Ovary (tissue), 9 donors: Measurements from ENCODE around the gene RPS2. TPM values are rescaled to one million over a fixed set of nuclear protein-coding genes. Genes with fewer than 3 reads are reported as not detected.

Source experiments
- DNase-seq, 5 donors: peaks; one replicate each; pipeline ENCODE4 v3.0.0-alpha.2; 2019 to 2020
- H3K27ac ChIP-seq, 2 donors: fragments of 200-600 bp; one replicate each; pipeline versions ENCODE4 v1.5.1 to v1.8.0; 2019 to 2022
- H3K27me3 ChIP-seq: fragments of 200-600 bp; one replicate; pipeline ENCODE4 v1.8.0; 2022
- H3K36me3 ChIP-seq: fragments of 200-600 bp; sonication (generic); one replicate; pipeline ENCODE4 v1.5.1; 2019
- H3K4me1 ChIP-seq: one replicate; pipeline ENCODE4 v1.8.1; 2013; ENCODE audit warnings: mild to moderate bottlenecking, moderate library complexity; ENCODE audit not compliant: insufficient read depth
- H3K4me3 ChIP-seq: fragments of 200-600 bp; sonication (generic); one replicate; pipeline ENCODE4 v1.5.1; 2017
- H3K9me3 ChIP-seq, 2 donors: fragments of 200-600 bp in 1 of 2; sonication (generic) in 1 of 2; one replicate each; pipeline versions ENCODE4 v1.5.1 to v1.8.1; 2013 to 2019; ENCODE audit warnings: mild to moderate bottlenecking in 1 of 2, moderate library complexity in 1 of 2
- EP300 ChIP-seq: sonication (generic); formaldehyde crosslinking; IDR thresholded peaks from one replicate; pipeline ENCODE4 v1.6.1; 2017; ENCODE audit warnings: antibody characterized with exemption
- POLR2A ChIP-seq: fragments of 450-650 bp; IDR thresholded peaks from one replicate; pipeline ENCODE4 v1.6.1; 2017; ENCODE audit warnings: antibody characterized with exemption, mild to moderate bottlenecking, moderate library complexity
- whole genome bisulfite sequencing, 3 donors: extraction: QIAGEN DNeasy Blood & Tissue Kit in 1 of 3; methylation state at CpG; one replicate each; pipeline versions ENCODE4 v1.1.5 to v1.1.7; 2013 to 2017; 5-methylcytosine and 5-hydroxymethylcytosine counted together
- intact Hi-C, 4 donors: fragments of 100-400 bp; cut with DNase I; formaldehyde crosslinking; loops; one replicate each; pipeline versions ENCODE4 v1.11.0 to v1.15.1; 2022 to 2023
- polyA plus RNA-seq, 2 donors: library from polyadenylated mRNA; stranded (reverse); fragments of 200-250 nt in 1 of 2; fragments of 350-450 nt in 1 of 2; fragmentation: Illumina TruSeq in 1 of 2; extraction: RNeasy Lipid Tissue Mini Kit (QIAGEN cat#74804) in 1 of 2; gene quantifications; one replicate each; pipeline ENCODE4 v1.2.3, GENCODE V29; 2013 to 2014
- total RNA-seq, 7 donors: library from RNA; depleted of rRNA in 2 of 7; stranded (reverse); fragments of >200 nt in 2 of 7; fragmentation: NEBNext Ultra II Directional in 3 of 7; extraction: Animal tissue kit (Norgen Biotek cat#: 25700) in 3 of 7; gene quantifications; one replicate each; pipeline versions ENCODE4 v1.1.0 to v1.2.4, GENCODE V29; 2016 to 2023
- TF ChIP-seq, protein P1 (sequence below), 3 donors: fragments of 450-650 bp in 2 of 3; fragments of 200-600 bp in 1 of 3; IDR thresholded peaks; one replicate each; pipeline versions ENCODE4 v1.5.1 to v1.8.0; 2016 to 2022; ENCODE audit warnings: antibody characterized with exemption in 3 of 3, mild to moderate bottlenecking in 1 of 3
- donor health status: DM: no; HTN: no; CAD: no; lungs with moderate emphysema.
- donor health status: DM: no; HTN: no; CAD: no.
- donor health status: Bipolar disorder and iron deficiency.
- donor health status: DM: yes; HTN: yes; CAD: no.
- donor health status: DM: no; HTN: no; CAD: no.
- donor health status: DM: yes; HTN: yes; CAD: no.

Gene RPS2
- total and polyA plus RNA-seq, 9 donors = 1,606 to 4,743 (median 3,788) TPM

DNA sequence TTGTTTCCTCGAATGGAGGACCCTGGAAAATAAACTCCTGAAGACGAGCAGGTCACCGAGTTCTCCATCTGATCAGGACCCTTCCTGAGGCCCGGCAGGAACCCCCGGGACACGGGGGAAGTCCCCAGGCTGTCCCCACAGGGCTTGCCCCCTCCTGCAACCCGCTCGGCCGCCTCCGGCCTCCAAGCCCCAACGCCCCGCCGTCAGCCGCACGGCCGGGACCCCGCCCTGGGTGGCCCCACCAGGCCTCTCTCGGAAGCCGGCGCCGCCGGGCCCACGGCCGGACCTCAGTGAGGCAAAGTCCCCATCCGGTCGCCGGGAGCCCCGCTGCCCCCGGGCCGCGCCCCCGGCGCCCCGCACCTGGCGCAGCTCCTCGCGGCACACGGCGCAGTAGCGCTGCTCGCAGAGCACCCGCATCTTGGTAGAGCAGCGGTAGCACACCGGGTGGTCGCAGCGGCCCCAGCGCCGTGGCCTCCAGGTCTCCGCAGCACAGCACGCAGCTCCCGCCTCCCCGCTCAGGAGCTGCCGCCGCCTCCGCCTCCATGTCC lies 44.6 kb upstream of the RPS2 start:
- H3K27me3 ChIP-seq = no peaks in the 10 kb centered on the region
- H3K4me1 ChIP-seq = peaks cover 21% of the 10 kb centered on the region
- 0% methylated on average over 45 to 55 of the region's 55 CpGs for WGBS, 3 donors
- no peaks in the 10 kb centered on the region for H3K36me3 ChIP-seq
- peak overlapping the region in 1 of 2 donors; percentile 64 for H3K27ac ChIP-seq
- peak in 2 of 5 donors; percentile 56 to 60 for DNase-seq
- TF ChIP-seq, protein P1, sequence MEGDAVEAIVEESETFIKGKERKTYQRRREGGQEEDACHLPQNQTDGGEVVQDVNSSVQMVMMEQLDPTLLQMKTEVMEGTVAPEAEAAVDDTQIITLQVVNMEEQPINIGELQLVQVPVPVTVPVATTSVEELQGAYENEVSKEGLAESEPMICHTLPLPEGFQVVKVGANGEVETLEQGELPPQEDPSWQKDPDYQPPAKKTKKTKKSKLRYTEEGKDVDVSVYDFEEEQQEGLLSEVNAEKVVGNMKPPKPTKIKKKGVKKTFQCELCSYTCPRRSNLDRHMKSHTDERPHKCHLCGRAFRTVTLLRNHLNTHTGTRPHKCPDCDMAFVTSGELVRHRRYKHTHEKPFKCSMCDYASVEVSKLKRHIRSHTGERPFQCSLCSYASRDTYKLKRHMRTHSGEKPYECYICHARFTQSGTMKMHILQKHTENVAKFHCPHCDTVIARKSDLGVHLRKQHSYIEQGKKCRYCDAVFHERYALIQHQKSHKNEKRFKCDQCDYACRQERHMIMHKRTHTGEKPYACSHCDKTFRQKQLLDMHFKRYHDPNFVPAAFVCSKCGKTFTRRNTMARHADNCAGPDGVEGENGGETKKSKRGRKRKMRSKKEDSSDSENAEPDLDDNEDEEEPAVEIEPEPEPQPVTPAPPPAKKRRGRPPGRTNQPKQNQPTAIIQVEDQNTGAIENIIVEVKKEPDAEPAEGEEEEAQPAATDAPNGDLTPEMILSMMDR (IDR thresholded peaks at IDR 0.05) = no peak
- TF ChIP-seq EP300 = no peak
- TF ChIP-seq POLR2A = no peak
- intact Hi-C loops = no loop called here
- peak overlapping the region; percentile 68 for H3K4me3 ChIP-seq
- no peaks in the 10 kb centered on the region for H3K9me3 ChIP-seq

DNA sequence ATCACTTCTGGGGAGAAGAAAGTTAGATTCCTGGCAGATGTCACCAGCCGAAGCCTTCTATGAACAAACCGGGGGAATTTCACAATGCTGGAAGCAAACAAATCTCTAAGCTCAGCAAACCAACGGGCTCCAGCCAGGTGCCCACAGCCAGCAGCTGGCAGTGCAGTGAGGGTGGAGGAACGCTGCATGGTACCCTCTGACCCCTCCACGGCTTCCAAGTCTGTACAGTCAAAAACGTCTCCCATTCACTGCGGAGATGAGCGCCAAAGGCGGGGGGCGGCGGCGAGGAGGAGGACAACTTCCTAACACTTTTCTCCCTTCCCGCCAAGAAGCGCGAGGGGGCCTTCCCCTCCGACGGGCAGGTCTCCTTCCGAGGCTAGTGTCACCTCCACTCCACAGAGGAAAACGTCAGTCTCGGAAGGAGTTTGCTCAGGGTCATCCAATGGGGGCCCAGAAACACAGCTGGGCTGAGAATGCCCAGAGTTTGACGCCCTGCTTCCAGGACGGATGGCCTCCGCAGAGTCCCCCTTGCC lies 44.1 kb upstream of the RPS2 start:
- peak in 2 of 5 donors; percentile 46 to 50 for DNase-seq
- H3K36me3 ChIP-seq = no peaks in the 10 kb centered on the region
- TF ChIP-seq EP300 (no peak), POLR2A (no peak)
- TF ChIP-seq, protein P1 (IDR thresholded peaks at IDR 0.05) = no peak
- peak overlapping the region; percentile 68 for H3K4me3 ChIP-seq
- H3K4me1 ChIP-seq = peaks cover 26% of the 10 kb centered on the region
- no peaks in the 10 kb centered on the region for H3K9me3 ChIP-seq
- no peaks in the 10 kb centered on the region for H3K27me3 ChIP-seq
- WGBS, 3 donors = 4 to 6% (median 5%) methylated on average over 23 of the region's 23 CpGs
- peak overlapping the region in 1 of 2 donors; percentile 64 for H3K27ac ChIP-seq
- intact Hi-C loops = no loop called here

DNA sequence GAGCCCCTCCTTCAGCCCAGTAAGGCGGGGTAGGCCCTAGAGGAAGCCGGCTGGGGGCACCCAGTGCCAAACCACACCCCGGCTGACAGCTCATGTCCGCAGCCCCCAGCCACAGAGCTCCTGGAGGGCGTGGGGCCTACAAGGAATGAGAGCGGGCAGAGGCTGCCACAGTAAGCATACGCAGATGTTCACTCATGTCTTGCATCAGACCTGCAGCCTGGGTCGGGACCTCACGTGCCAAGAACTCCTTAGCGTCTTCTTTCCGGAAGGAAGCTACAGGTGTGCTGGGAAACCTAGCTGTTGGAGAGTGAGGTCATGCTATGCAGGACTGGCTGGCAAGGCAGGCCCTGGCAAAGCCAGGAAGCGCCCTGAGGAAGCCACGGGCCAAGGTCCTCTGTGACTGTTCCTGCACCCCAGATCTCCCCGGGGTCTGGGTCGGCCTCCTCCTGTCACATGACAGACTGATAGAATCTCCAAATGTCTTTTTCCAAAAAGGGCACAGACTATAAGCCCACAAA lies 43.4 kb upstream of the RPS2 start:
- 47 to 53% (median 49%) methylated on average over 15 of the region's 15 CpGs for WGBS, 3 donors
- TF ChIP-seq POLR2A (no peak), EP300 (no peak)
- TF ChIP-seq, protein P1 (IDR thresholded peaks at IDR 0.05) = no peak
- Histone ChIP-seq H3K4me1 (peaks cover 26% of the 10 kb centered on the region), H3K9me3 (no peaks in the 10 kb centered on the region), H3K27ac (no peak overlapping the region), H3K36me3 (no peaks in the 10 kb centered on the region), H3K4me3 (no peak overlapping the region), H3K27me3 (no peaks in the 10 kb centered on the region)
- intact Hi-C loops = no loop called here
- DNase-seq = peak in 2 of 5 donors; percentile 41 to 49

DNA sequence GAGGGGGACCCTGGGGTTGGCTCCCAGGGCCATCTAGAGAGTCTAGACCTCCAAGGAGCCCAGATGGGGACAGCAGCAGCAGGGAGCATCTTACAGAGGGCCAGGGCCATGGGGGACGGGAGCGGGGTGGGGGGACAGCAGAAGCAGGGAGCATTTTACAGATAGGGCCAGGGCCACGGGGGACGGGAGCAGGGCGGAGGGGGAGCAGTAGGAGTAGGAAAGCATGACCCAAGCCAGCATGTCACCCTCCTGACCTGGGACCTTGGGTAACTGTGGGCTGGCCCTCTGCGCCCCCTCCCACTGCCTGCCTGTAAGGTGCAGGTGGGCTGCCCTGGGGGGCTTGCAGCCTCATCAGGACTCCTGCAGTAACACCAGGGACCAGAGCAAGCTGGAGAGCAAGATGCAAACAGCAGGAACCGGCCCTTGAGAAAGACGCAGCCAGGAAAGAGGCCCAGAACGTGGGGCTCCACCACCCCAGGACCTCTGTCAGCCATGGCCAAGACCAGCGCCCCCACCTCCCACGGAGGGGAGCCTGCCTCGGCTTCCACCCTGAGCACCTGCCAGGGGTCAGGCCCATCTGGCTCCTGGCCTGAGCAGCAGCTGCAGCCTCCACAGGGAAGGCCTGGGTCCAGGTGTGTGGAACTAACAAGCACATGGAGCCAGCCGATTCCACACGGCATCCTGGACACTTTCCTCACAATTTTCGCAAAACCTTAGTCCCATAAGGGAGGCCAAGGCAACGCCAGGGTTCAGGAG lies 42.6 kb upstream of the RPS2 start:
- Histone ChIP-seq H3K4me1 (peaks cover 26% of the 10 kb centered on the region), H3K9me3 (no peaks in the 10 kb centered on the region), H3K4me3 (no peak overlapping the region), H3K36me3 (no peaks in the 10 kb centered on the region), H3K27me3 (no peaks in the 10 kb centered on the region), H3K27ac (no peak overlapping the region)
- peak in 1 of 5 donors; percentile 34 for DNase-seq
- TF ChIP-seq, protein P1 (IDR thresholded peaks at IDR 0.05) = no peak
- no peak for TF ChIP-seq POLR2A
- no peak for TF ChIP-seq EP300
- 52 to 68% (median 54%) methylated on average over 16 of the region's 16 CpGs for WGBS, 3 donors
- intact Hi-C loops = no loop called here
